ENCODE measurements around the gene TNIP2. TPM values are rescaled to one million over a fixed set of nuclear protein-coding genes. Genes with fewer than 3 reads are reported as not detected.

TNIP2 gene
- total and polyA plus RNA-seq, 2 of the 8 experiments (the other 6 are each of a cell fraction or from before 2014, with no cell fraction given) = 23.7 to 37.7 TPM

- no peak; the same call in none of the 2 replicates for TF ChIP-seq GABPA (IDR thresholded peaks at IDR 0.05; ENCODE audit: borderline replicate concordance, insufficient read depth, low read length)
- no peak for TF ChIP-seq SP4 (IDR thresholded peaks at IDR 0.05; ENCODE audit: low read length)
- TF ChIP-seq, protein P1, sequence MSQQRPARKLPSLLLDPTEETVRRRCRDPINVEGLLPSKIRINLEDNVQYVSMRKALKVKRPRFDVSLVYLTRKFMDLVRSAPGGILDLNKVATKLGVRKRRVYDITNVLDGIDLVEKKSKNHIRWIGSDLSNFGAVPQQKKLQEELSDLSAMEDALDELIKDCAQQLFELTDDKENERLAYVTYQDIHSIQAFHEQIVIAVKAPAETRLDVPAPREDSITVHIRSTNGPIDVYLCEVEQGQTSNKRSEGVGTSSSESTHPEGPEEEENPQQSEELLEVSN (IDR thresholded peaks at IDR 0.05) = no peak
- TF ChIP-seq CHD1 (IDR thresholded peaks at IDR 0.05; ENCODE audit: low read depth, low read length) = no peak
- TF ChIP-seq POLR2A (IDR thresholded peaks at IDR 0.05; ENCODE audit: control extremely low read depth in 1 of 2, low read depth in 2 of 2, low read length in 2 of 2) = peak in 1 of 2 experiments; percentile 59; a peak in 1 of 3 replicates
- no peak for TF ChIP-seq FOSL1 (IDR thresholded peaks at IDR 0.05; ENCODE audit: insufficient read depth, low read depth, low read length)
- no peak for TF ChIP-seq SP2 (IDR thresholded peaks at IDR 0.05; ENCODE audit: low read length)
- no peak for TF ChIP-seq MAFK (IDR thresholded peaks at IDR 0.05; ENCODE audit: low read depth, low read length)
- TF ChIP-seq ATF2 (IDR thresholded peaks at IDR 0.05; ENCODE audit: low read length) = no peak
- no peak for TF ChIP-seq EZH2 (IDR thresholded peaks at IDR 0.05; ENCODE audit: low read depth, low read length, severe bottlenecking)
- TF ChIP-seq EGR1 (IDR thresholded peaks at IDR 0.05; ENCODE audit: borderline replicate concordance, low read depth, low read length) = no peak
Measured at GRCh38 chr4:2800691-2801596, 44.8 kb upstream of the TNIP2 start (continued).
